Endodermal cell (in vitro differentiated cells): ENCODE results near the gene CARS1. TPM values are rescaled to one million over a fixed set of nuclear protein-coding genes. Genes with fewer than 3 reads are reported as not detected.

Source experiments
- DNase-seq: peaks from one replicate; pipeline ENCODE4 v3.0.0-alpha.2; 2017
- H3K27ac ChIP-seq: 2 replicates; pipeline ENCODE4 v1.5.1; 2013; ENCODE audit warnings: mild to moderate bottlenecking, low read depth, low read length, moderate library complexity
- H3K27me3 ChIP-seq: 2 replicates; pipeline ENCODE4 v1.6.1; 2013; ENCODE audit warnings: mild to moderate bottlenecking, low read length, moderate library complexity; ENCODE audit not compliant: insufficient read depth, control insufficient read depth, poor library complexity, severe bottlenecking
- H3K36me3 ChIP-seq: 2 replicates; pipeline ENCODE4 v1.7.0; 2013; ENCODE audit warnings: mild to moderate bottlenecking, low read length, moderate library complexity; ENCODE audit not compliant: control insufficient read depth, insufficient read depth
- H3K4me1 ChIP-seq: one replicate; pipeline ENCODE4 v1.7.0; 2013; ENCODE audit warnings: low read length; ENCODE audit not compliant: control insufficient read depth, insufficient read depth
- H3K4me3 ChIP-seq: 2 replicates; pipeline ENCODE4 v1.5.1; 2013; ENCODE audit warnings: mild to moderate bottlenecking, low read length, moderate library complexity
- H3K9ac ChIP-seq: 2 replicates; pipeline ENCODE4 v1.6.1; 2013; ENCODE audit warnings: mild to moderate bottlenecking, low read length, moderate library complexity; ENCODE audit not compliant: poor library complexity, severe bottlenecking; ENCODE audit errors: extremely low read depth
- H3K9me3 ChIP-seq: 2 replicates; pipeline ENCODE4 v1.6.1; 2013; ENCODE audit warnings: mild to moderate bottlenecking, low read length, moderate library complexity; ENCODE audit not compliant: control insufficient read depth
- H3K27ac Mint-ChIP-seq: 2 replicates; pipeline ENCODE4 v1.8.0; 2020; ENCODE audit warnings: mixed read lengths
- H3K27me3 Mint-ChIP-seq: 2 replicates; pipeline ENCODE4 v1.8.0; 2021; ENCODE audit warnings: mild to moderate bottlenecking, mixed read lengths; ENCODE audit not compliant: insufficient read depth
- H3K36me3 Mint-ChIP-seq: 2 replicates; pipeline ENCODE4 v1.8.0; 2020; ENCODE audit warnings: low read depth, mixed read lengths
- H3K4me1 Mint-ChIP-seq: 2 replicates; pipeline ENCODE4 v1.8.0; 2020; ENCODE audit warnings: mixed read lengths
- H3K4me3 Mint-ChIP-seq: 2 replicates; pipeline ENCODE4 v1.8.0; 2020; ENCODE audit warnings: mild to moderate bottlenecking, moderate library complexity, mixed read lengths
- H3K9me3 Mint-ChIP-seq: 2 replicates; pipeline ENCODE4 v1.8.0; 2020; ENCODE audit warnings: mild to moderate bottlenecking, mixed read lengths
- WGBS, 2 experiments: methylation state at CpG; one replicate each; pipeline versions ENCODE4 v1.1.5 to v1.1.7; 2013; ENCODE audit warnings: missing lambda C conversion rate in 2 of 2, mixed read lengths in 1 of 2; ENCODE audit not compliant: insufficient coverage in 1 of 2, insufficient read length in 1 of 2; 5-methylcytosine and 5-hydroxymethylcytosine counted together
- total RNA-seq, 2 donors: library from RNA; stranded (reverse); fragmentation: NEBNext Ultra II Directional in 1 of 2; extraction: Animal tissue kit (Norgen Biotek cat#: 25700) in 1 of 2; gene quantifications; 2 replicates in 1 of 2; 3 replicates in 1 of 2; pipeline ENCODE4 v1.2.1, GENCODE V29; 2021
- TF ChIP-seq, protein P1 (sequence below): fragments of 200-600 bp; sonication (generic); conservative IDR thresholded peaks from 2 replicates; pipeline ENCODE4 v1.5.0; 2021; ENCODE audit warnings: antibody characterized with exemption, mild to moderate bottlenecking

The CARS1 gene
- total RNA-seq, 2 donors from 2014 or later = 48.0 to 52.8 TPM

DNA sequence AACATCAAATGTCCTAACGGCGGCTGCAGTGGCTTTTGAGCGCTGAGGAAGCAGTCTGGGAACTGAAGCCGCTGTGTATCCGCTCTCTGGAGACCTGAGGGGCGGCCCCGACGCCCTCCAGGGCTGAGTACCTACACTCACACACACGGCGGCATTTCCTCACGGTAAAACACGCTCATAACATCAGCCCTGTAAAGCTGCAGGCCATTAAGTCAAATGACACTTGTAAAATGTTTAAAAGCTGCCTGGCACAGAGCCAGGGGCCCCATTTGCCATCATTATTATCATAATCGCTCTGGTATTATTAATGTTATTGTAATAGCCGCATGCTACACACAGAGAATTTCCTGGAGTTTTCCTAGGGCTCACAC lies 5.1 kb downstream of the CARS1 start:
- no peak for DNase-seq
- H3K9ac ChIP-seq = no peak overlapping the region
- Mint-ChIP-seq H3K36me3 (peaks cover 16% of the 10 kb centered on the region), H3K4me1 (peaks cover 24% of the 10 kb centered on the region), H3K27ac (no peak overlapping the region), H3K4me3 (no peak overlapping the region), H3K9me3 (no peaks in the 10 kb centered on the region), H3K27me3 (no peaks in the 10 kb centered on the region)
- 50 to 74% methylated on average over 2 to 12 of the region's 14 CpGs for WGBS, 2 experiments
- TF ChIP-seq, protein P1, sequence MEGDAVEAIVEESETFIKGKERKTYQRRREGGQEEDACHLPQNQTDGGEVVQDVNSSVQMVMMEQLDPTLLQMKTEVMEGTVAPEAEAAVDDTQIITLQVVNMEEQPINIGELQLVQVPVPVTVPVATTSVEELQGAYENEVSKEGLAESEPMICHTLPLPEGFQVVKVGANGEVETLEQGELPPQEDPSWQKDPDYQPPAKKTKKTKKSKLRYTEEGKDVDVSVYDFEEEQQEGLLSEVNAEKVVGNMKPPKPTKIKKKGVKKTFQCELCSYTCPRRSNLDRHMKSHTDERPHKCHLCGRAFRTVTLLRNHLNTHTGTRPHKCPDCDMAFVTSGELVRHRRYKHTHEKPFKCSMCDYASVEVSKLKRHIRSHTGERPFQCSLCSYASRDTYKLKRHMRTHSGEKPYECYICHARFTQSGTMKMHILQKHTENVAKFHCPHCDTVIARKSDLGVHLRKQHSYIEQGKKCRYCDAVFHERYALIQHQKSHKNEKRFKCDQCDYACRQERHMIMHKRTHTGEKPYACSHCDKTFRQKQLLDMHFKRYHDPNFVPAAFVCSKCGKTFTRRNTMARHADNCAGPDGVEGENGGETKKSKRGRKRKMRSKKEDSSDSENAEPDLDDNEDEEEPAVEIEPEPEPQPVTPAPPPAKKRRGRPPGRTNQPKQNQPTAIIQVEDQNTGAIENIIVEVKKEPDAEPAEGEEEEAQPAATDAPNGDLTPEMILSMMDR = no peak
- H3K36me3 ChIP-seq = peaks cover 16% of the 10 kb centered on the region
- H3K4me3 ChIP-seq = no peak overlapping the region
- H3K27ac ChIP-seq = no peak overlapping the region
- no peaks in the 10 kb centered on the region for H3K9me3 ChIP-seq
- H3K4me1 ChIP-seq = peaks cover 13% of the 10 kb centered on the region
- no peaks in the 10 kb centered on the region for H3K27me3 ChIP-seq

DNA sequence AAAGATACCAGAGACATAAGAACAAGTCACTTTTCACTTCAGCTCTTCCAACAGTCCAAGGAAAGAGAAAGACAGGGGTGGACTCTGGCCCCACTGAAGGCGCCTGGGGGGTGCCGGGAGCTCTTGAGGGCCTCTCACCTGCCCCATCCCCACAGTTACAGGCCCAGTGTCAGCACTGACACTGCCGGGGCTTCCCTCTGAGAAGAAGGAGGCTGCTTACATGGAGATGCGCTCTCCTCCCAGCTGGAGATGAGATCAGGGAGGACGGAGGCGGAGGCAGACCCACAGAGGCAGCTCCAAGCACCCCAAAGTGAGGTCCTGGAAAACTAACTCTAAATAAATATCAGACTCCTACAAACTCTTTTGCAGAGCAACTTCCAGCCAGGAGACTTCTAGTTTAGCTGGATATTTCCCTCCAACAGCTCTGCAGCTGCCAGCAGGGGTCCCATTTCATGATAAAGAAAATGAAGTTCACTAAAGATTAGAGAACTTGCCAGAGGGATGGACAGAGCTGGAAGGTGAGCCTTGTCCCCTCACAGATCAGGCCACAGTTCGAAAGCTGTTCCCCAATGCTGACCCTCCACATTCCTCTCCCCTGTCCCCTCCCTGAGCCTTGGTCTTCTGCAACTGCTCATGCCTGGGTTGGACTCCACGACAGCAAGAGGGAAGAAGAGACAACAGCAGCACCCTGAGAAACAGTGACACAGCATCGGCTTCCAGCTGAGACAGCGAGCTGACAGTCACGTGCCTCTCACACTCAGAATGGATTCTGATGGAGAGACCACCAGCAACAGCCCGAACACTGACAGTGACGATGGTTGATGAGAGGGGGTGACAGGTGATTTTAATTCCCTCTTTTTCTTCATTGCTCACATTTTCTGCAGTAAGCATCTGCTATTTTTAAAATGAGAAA lies 5.8 kb downstream of the CARS1 start:
- TF ChIP-seq, protein P1 = no peak
- Mint-ChIP-seq H3K4me1 (peaks cover 23% of the 10 kb centered on the region), H3K27me3 (no peaks in the 10 kb centered on the region), H3K4me3 (no peak overlapping the region), H3K9me3 (no peaks in the 10 kb centered on the region), H3K27ac (peak overlapping the region; percentile 68), H3K36me3 (peaks cover 18% of the 10 kb centered on the region)
- H3K27ac ChIP-seq = no peak overlapping the region
- H3K4me3 ChIP-seq = no peak overlapping the region
- H3K27me3 ChIP-seq = no peaks in the 10 kb centered on the region
- DNase-seq = no peak
- WGBS, 2 experiments = 79 to 85% methylated on average over 7 to 13 of the region's 13 CpGs
- peaks cover 13% of the 10 kb centered on the region for H3K4me1 ChIP-seq
- peaks cover 16% of the 10 kb centered on the region for H3K36me3 ChIP-seq
- H3K9ac ChIP-seq = no peak overlapping the region
- no peaks in the 10 kb centered on the region for H3K9me3 ChIP-seq

DNA sequence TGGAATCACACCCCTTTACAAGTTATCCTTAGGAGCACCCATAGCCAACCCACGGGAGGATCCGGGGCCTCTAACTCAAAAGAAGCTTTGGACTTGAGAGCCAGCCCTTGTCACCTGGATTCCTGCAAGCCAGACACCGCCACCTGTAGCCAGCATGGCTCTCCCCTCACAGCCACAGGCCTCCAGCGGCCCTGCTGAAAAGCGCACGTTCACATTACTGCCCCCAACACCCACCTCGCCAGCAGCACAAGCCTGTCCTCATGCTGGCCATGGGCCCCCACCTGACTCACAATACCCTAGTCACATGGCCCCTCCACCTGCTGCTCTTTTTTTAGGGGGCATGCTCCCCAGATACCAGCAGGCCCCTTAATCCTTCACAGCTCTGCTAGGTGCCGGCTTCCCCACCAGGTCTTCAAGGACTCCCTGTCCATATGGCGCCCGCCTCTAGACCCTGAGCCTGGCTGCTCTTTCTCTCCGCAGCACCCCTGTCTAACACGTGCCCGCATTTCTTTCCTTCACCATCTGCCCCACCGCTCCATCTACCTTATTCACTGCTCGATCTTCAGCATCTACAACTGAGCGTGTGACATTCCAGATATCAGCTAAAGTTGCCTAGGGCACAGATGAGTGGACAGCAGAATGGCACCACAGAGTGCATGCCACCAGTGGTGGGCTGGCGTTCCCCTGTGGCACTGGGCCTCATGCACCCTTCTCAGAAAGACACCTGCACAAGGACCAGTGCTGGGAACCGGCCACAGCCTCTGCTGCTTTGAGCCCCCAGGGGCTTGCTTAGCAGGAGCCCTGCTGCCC lies 6.6 kb downstream of the CARS1 start:
- TF ChIP-seq, protein P1 = no peak
- Histone ChIP-seq H3K4me3 (no peak overlapping the region), H3K4me1 (peaks cover 8% of the 10 kb centered on the region), H3K36me3 (peaks cover 16% of the 10 kb centered on the region), H3K27ac (no peak overlapping the region), H3K27me3 (no peaks in the 10 kb centered on the region), H3K9me3 (no peaks in the 10 kb centered on the region), H3K9ac (no peak overlapping the region)
- H3K9me3 Mint-ChIP-seq = no peaks in the 10 kb centered on the region
- DNase-seq = no peak
- H3K27ac Mint-ChIP-seq = peak overlapping the region; percentile 68
- no peaks in the 10 kb centered on the region for H3K27me3 Mint-ChIP-seq
- H3K4me3 Mint-ChIP-seq = no peak overlapping the region
- peaks cover 23% of the 10 kb centered on the region for H3K36me3 Mint-ChIP-seq
- 93 to 98% methylated on average over 12 to 18 of the region's 18 CpGs for WGBS, 2 experiments
- peaks cover 18% of the 10 kb centered on the region for H3K4me1 Mint-ChIP-seq
